HG02885 (cell line): Measurements from ENCODE around the gene PSMC5.
"Not testable (repeated sequence)": the region's sequence is repeated elsewhere in the genome, so short reads cannot be mapped to it uniquely, and the experiment has no call there.

Experiments
- ATAC-seq: cut with Tn5 transposase; IDR thresholded peaks from one replicate; pipeline ENCODE4 v1.9.1; 2021; ENCODE audit warnings: mild to moderate bottlenecking; ENCODE audit not compliant: unreplicated experiment, poor library complexity

Gene PSMC5

GRCh38 chr17:63836811-63837210 lies 9.6 kb downstream of the PSMC5 start:
- no peak for ATAC-seq

- ATAC-seq = no peak
Measured at GRCh38 chr17:63837480-63837879, 10.2 kb downstream of the PSMC5 start.

- ATAC-seq = no peak
Measured at GRCh38 chr17:63837962-63838600, 10.8 kb downstream of the PSMC5 start.

- no peak for ATAC-seq
Measured at GRCh38 chr17:63838631-63839171, 11.5 kb downstream of the PSMC5 start.

GRCh38 chr17:63840591-63841349 lies 13.5 kb downstream of the PSMC5 start:
- ATAC-seq = no peak

GRCh38 chr17:63841350-63842172 lies 14.3 kb downstream of the PSMC5 start:
- no peak for ATAC-seq

GRCh38 chr17:63842173-63842539 lies 14.9 kb downstream of the PSMC5 start:
- peak; percentile 33 for ATAC-seq

- peak; percentile 82 for ATAC-seq
Measured at GRCh38 chr17:63842540-63843386, 15.5 kb downstream of the PSMC5 start, which contains the start of gene SMARCD2. SMARCD2 (minus strand) TSS chr17:63842685; CDS start chr17:63842674, 11 bp downstream.

GRCh38 chr17:63843387-63843888 lies 16.2 kb downstream of the PSMC5 start:
- not testable (repeated sequence) for ATAC-seq

GRCh38 chr17:63843910-63844677 lies 16.9 kb downstream of the PSMC5 start:
- ATAC-seq = no peak

GRCh38 chr17:63845509-63845908 lies 18.3 kb downstream of the PSMC5 start:
- ATAC-seq = no peak

GRCh38 chr17:63847525-63848249 lies 20.5 kb downstream of the PSMC5 start:
- no peak for ATAC-seq

- peak; percentile 91 for ATAC-seq
Measured at GRCh38 chr17:63848834-63849689, 21.8 kb downstream of the PSMC5 start.

GRCh38 chr17:63850401-63850800 lies 23.2 kb downstream of the PSMC5 start:
- no peak for ATAC-seq

- ATAC-seq = no peak
Measured at GRCh38 chr17:63853260-63853659, 26.0 kb downstream of the PSMC5 start.

- no peak for ATAC-seq
Measured at GRCh38 chr17:63854709-63855108, 27.5 kb downstream of the PSMC5 start.

GRCh38 chr17:63855185-63855584 lies 28.0 kb downstream of the PSMC5 start:
- ATAC-seq = no peak
